AG10803 (cell line): Measurements from ENCODE around the gene SLFN13.
A peak's percentile ranks its signal among the peaks of the same experiment; 100 is the strongest.
"Not testable (repeated sequence)": the region's sequence is repeated elsewhere in the genome, so short reads cannot be mapped to it uniquely, and the experiment has no call there.

Experiments
- DNase-seq: peaks from one replicate; pipeline ENCODE4 v3.0.0; 2010; ENCODE audit warnings: low read depth
- H3K4me3 ChIP-seq: 2 replicates; pipeline ENCODE4 v1.5.1; 2011; ENCODE audit warnings: mild to moderate bottlenecking, low read length, control low read depth
- CTCF ChIP-seq: conservative IDR thresholded peaks from 2 replicates; pipeline ENCODE4 v1.5.1; 2011; ENCODE audit warnings: mild to moderate bottlenecking, low read length, control low read depth, inconsistent platforms

The SLFN13 gene

GRCh38 chr17:35486920-35487732 is 38.6 kb upstream of the SLFN13 start:
- TF ChIP-seq CTCF = no peak
- peak overlapping the region; percentile 57 for H3K4me3 ChIP-seq
- DNase-seq = peak; percentile 56

- H3K4me3 ChIP-seq = no peak overlapping the region
- no peak for DNase-seq
- no peak for TF ChIP-seq CTCF
Measured at GRCh38 chr17:35479271-35479670, 30.7 kb upstream of the SLFN13 start.

- TF ChIP-seq CTCF = no peak
- no peak overlapping the region for H3K4me3 ChIP-seq
- DNase-seq = no peak
Measured at GRCh38 chr17:35477248-35477647, 28.7 kb upstream of the SLFN13 start.

GRCh38 chr17:35476283-35476820 is 27.8 kb upstream of the SLFN13 start:
- no peak for DNase-seq
- no peak for TF ChIP-seq CTCF
- H3K4me3 ChIP-seq = no peak overlapping the region

GRCh38 chr17:35468475-35468874 is 19.9 kb upstream of the SLFN13 start:
- no peak overlapping the region for H3K4me3 ChIP-seq
- no peak for DNase-seq
- no peak for TF ChIP-seq CTCF

- no peak for TF ChIP-seq CTCF
- DNase-seq = no peak
- no peak overlapping the region for H3K4me3 ChIP-seq
Measured at GRCh38 chr17:35467824-35468223, 19.3 kb upstream of the SLFN13 start.

- DNase-seq = no peak
- TF ChIP-seq CTCF = no peak
- H3K4me3 ChIP-seq = no peak overlapping the region
Measured at GRCh38 chr17:35460354-35460851, 11.8 kb upstream of the SLFN13 start.

- not testable (repeated sequence) for H3K4me3 ChIP-seq, DNase-seq
Measured at GRCh38 chr17:35454035-35454434, 5.5 kb upstream of the SLFN13 start.
